SK-N-MC (cell line): ENCODE results near the gene VANGL2.

Experiments used
- DNase-seq: peaks from one replicate; pipeline ENCODE4 v3.0.0-alpha.2; 2011; ENCODE audit warnings: low read depth, low spot score
- H3K27ac ChIP-seq: fragments of 200-600 bp; sonication (generic); 2 replicates; pipeline ENCODE4 v1.5.1; 2016; ENCODE audit warnings: mixed run types
- H3K36me3 ChIP-seq: fragments of 200-600 bp; sonication (generic); 2 replicates; pipeline ENCODE4 v1.6.1; 2017; ENCODE audit warnings: antibody characterized with exemption, low read length, mixed read lengths; ENCODE audit not compliant: insufficient read depth
- H3K4me3 ChIP-seq: fragments of 200-600 bp; sonication (generic); 2 replicates; pipeline ENCODE4 v1.5.1; 2016
- H3K9ac ChIP-seq: fragments of 200-600 bp; sonication (generic); 2 replicates; pipeline ENCODE4 v1.8.0; 2017; ENCODE audit warnings: mixed run types, mixed read lengths; ENCODE audit not compliant: insufficient read length
- H3K9me3 ChIP-seq: fragments of 200-600 bp; sonication (generic); 2 replicates; pipeline ENCODE4 v1.6.1; 2017; ENCODE audit warnings: low read depth, mild to moderate bottlenecking, antibody characterized with exemption, low read length, moderate library complexity, mixed read lengths
- EZH2 ChIP-seq: fragments of 200-600 bp; sonication (generic); IDR thresholded peaks from one replicate; pipeline ENCODE4 v1.6.1; 2017; ENCODE audit warnings: antibody characterized with exemption
- FOXP2 ChIP-seq: optimal IDR thresholded peaks from 2 replicates; pipeline ENCODE3; 2011; ENCODE audit warnings: mild to moderate bottlenecking, moderate library complexity; ENCODE audit not compliant: insufficient read depth; ENCODE audit errors: extremely low read length, control extremely low read depth
- POLR2AphosphoS5 ChIP-seq: IDR thresholded peaks from 2 replicates; pipeline ENCODE4 v1.6.1; 2012; ENCODE audit warnings: mild to moderate bottlenecking, low read depth, low read length, borderline replicate concordance

Gene VANGL2

DNA sequence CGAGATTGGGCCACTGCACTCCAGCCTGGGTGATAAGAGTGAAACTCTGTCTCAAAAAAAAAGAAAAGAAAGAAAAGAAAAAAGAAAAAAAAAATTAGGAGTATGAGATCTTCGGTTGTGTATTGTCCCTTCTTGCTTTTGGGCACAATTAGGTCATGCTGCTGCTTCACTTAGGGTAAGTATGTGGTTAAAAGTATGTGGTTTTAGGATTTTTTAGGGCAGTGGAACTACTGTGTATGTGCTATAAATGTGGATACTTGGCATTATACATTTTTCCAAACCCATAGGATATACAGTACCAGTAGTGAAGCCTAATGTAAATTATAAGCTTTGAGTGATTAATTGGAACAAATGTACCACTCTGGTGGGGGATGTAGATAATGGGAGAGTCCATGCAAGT is 31.2 kb downstream of the VANGL2 start:
- H3K4me3 ChIP-seq: no peak overlapping the region
- no peak overlapping the region for H3K27ac ChIP-seq
- H3K36me3 ChIP-seq: no peaks in the 10 kb centered on the region
- no peak for TF ChIP-seq POLR2AphosphoS5
- TF ChIP-seq FOXP2: no peak
- no peak for TF ChIP-seq EZH2
- no peaks in the 10 kb centered on the region for H3K9me3 ChIP-seq
- H3K9ac ChIP-seq: no peak overlapping the region
- no peak for DNase-seq

DNA sequence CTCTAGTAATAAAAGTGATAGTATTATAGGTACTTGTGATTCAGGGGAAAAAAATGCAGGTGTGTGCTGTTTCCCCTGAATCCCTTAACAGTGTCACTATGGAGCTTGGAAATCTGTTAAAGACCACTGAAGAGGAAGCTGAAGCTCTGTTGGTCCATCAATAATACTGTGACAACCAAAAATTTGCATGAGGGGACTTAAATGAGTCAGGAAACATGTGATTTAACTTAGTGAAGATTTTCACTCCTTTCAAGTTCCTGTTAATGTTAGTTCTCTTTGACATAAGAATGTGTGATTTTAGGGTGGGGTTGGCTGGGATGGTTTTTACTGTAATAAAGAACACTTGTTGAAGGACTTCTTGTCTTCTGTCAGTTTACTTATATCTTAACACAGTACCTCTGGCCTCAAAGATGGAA is 32.0 kb downstream of the VANGL2 start:
- DNase-seq: no peak
- H3K27ac ChIP-seq: no peak overlapping the region
- no peaks in the 10 kb centered on the region for H3K9me3 ChIP-seq
- no peak for TF ChIP-seq POLR2AphosphoS5
- no peak for TF ChIP-seq EZH2
- TF ChIP-seq FOXP2: no peak
- no peaks in the 10 kb centered on the region for H3K36me3 ChIP-seq
- no peak overlapping the region for H3K4me3 ChIP-seq
- no peak overlapping the region for H3K9ac ChIP-seq

DNA sequence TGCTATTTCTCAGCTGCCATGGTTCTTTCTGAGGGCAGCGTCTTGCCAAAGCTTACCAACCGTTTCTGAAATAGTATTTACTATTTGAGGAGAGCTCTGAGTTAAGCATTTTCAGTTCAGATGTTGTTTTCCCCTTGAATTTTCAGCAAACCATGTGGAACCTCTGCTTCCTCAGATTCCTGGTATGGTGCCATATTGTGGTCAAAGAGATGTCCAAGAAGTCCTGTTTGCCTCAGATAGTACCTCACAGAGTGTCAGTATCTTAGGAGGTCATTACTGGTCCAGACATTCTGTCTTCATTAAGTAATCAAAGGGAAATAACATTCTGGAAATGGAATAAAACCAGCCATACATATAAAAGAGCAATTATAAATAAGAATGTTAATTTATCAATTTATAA is 36.6 kb downstream of the VANGL2 start:
- H3K27ac ChIP-seq: no peak overlapping the region

GRCh38 chr1:160437432-160438316 is 37.3 kb downstream of the VANGL2 start:
- no peaks in the 10 kb centered on the region for H3K9me3 ChIP-seq
- H3K36me3 ChIP-seq: no peaks in the 10 kb centered on the region
- no peak overlapping the region for H3K27ac ChIP-seq
- no peak overlapping the region for H3K4me3 ChIP-seq
- TF ChIP-seq EZH2 (no peak), POLR2AphosphoS5 (no peak), FOXP2 (no peak)
- DNase-seq: no peak
- no peak overlapping the region for H3K9ac ChIP-seq

More for the DNA sequence above, 36.6 kb downstream of the VANGL2 start:
- no peaks in the 10 kb centered on the region for H3K36me3 ChIP-seq
- no peak for DNase-seq
- H3K9me3 ChIP-seq: no peaks in the 10 kb centered on the region
- no peak overlapping the region for H3K9ac ChIP-seq
- no peak overlapping the region for H3K4me3 ChIP-seq
- TF ChIP-seq FOXP2: no peak
- TF ChIP-seq EZH2: no peak

- TF ChIP-seq EZH2 (no peak), FOXP2 (no peak), POLR2AphosphoS5 (no peak)
- H3K27ac ChIP-seq: no peak overlapping the region
- no peaks in the 10 kb centered on the region for H3K36me3 ChIP-seq
- no peak overlapping the region for H3K4me3 ChIP-seq
- DNase-seq: no peak
- no peaks in the 10 kb centered on the region for H3K9me3 ChIP-seq
- no peak overlapping the region for H3K9ac ChIP-seq
These were observed 38.1 kb downstream of the VANGL2 start for GRCh38 chr1:160438317-160438918.

DNA sequence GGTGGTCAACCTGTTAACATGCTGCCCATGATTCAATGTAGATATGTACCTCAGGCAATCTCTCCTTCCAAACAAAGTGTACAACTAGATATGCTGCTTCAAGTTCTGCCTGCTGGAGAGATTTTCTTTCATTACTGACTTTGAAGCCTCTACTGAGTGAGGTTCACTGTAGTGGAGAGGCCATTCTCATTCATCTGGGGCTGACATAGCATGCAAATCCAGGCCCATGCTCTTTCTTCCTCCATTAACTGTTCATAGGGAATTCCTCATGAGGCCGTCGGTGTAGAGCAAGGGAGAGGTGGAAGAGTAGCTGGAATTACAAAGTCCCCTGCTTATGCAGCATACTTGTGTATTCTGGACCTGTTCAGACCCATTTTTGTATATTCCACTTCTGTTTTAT is 38.6 kb downstream of the VANGL2 start:
- H3K9me3 ChIP-seq: no peaks in the 10 kb centered on the region
- H3K27ac ChIP-seq: no peak overlapping the region
- H3K4me3 ChIP-seq: no peak overlapping the region
- no peaks in the 10 kb centered on the region for H3K36me3 ChIP-seq
- TF ChIP-seq FOXP2: no peak
- no peak for TF ChIP-seq EZH2
- TF ChIP-seq POLR2AphosphoS5: no peak
- no peak overlapping the region for H3K9ac ChIP-seq
- DNase-seq: no peak

- Histone ChIP-seq H3K27ac (no peak overlapping the region), H3K9ac (no peak overlapping the region), H3K4me3 (no peak overlapping the region), H3K36me3 (no peaks in the 10 kb centered on the region), H3K9me3 (no peaks in the 10 kb centered on the region)
- DNase-seq: no peak
- no peak for TF ChIP-seq FOXP2
- no peak for TF ChIP-seq EZH2
- TF ChIP-seq POLR2AphosphoS5: no peak
These were observed 39.4 kb downstream of the VANGL2 start for GRCh38 chr1:160439718-160440117.

DNA sequence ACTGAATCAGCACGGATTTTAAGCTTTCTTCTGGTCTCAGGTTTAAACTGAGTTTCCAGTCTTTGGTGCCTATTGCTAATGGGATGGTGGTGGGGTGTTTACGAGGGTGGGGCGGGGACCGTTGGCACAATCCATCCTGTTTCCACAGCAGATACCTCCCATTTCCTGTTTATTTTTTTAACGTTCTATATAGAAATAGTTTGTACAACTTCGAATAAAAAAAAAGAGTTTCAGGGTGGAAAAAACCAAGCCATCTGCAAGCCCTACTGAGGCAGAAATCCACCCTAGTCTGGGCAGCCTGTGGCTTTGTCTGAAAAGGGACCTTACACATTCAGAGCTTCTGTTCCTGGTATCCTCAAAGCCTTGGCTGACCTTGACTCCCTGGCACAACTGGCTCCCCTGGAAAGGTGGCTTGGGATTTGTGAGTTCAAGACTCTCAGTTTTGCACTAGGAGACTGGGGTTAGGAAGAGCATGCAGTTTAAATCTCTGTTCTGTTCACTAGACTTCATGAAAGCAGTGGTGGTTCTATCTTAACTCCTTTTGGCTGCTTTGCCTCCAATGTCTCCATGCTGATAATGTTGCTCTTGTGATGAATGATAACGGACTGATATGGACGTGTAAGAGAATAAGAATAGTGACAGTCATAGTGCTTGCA is 46.7 kb downstream of the VANGL2 start:
- DNase-seq: no peak
- Histone ChIP-seq H3K9me3 (no peaks in the 10 kb centered on the region), H3K9ac (no peak overlapping the region), H3K27ac (no peak overlapping the region), H3K36me3 (no peaks in the 10 kb centered on the region), H3K4me3 (no peak overlapping the region)
- TF ChIP-seq EZH2: no peak
- TF ChIP-seq FOXP2: no peak
- no peak for TF ChIP-seq POLR2AphosphoS5

DNA sequence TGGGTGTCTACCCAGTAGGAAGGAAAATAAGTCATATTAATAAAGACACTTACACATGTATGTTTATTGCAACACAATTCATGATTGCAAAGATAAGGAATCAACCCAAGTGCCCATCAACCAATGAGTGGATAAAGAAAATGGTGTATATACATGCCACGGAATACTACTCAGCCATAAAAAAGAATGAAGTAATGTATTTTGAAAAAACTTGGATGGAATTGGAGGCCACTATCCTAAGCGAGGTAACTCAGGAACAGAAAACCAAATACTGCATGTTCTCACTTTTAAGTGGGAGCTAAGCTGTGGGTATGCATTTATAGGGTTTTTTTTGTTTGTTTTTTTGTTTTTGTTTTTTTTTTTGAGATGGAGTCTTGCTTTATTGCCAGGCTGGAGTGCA is 49.1 kb downstream of the VANGL2 start:
- H3K4me3 ChIP-seq: no peak overlapping the region
- no peak overlapping the region for H3K27ac ChIP-seq
- no peaks in the 10 kb centered on the region for H3K36me3 ChIP-seq
- no peak for DNase-seq
- H3K9me3 ChIP-seq: no peaks in the 10 kb centered on the region
- TF ChIP-seq POLR2AphosphoS5 (no peak), FOXP2 (no peak), EZH2 (no peak)
- no peak overlapping the region for H3K9ac ChIP-seq
